ENCODE results near the gene HNRNPA3.

- no peak for TF ChIP-seq POLR2AphosphoS5 (IDR thresholded peaks at IDR 0.05; ENCODE audit: borderline replicate concordance, low read depth, low read length)
- no peak for TF ChIP-seq EZH2 (IDR thresholded peaks at IDR 0.05)
- no peak for TF ChIP-seq FOXP2 (optimal IDR thresholded peaks at IDR 0.05; ENCODE audit: control extremely low read depth, extremely low read length, insufficient read depth)
Measured at GRCh38 chr2:177232098-177232704, 19.6 kb downstream of the HNRNPA3 start.
